AG10803 (cell line): Measurements from ENCODE around the gene OSBPL5.

Experiments
- DNase-seq: peaks from one replicate; pipeline ENCODE4 v3.0.0; 2010; ENCODE audit warnings: low read depth
- H3K4me3 ChIP-seq: 2 replicates; pipeline ENCODE4 v1.5.1; 2011; ENCODE audit warnings: mild to moderate bottlenecking, low read length, control low read depth
- TF ChIP-seq, protein P1 (sequence below): conservative IDR thresholded peaks from 2 replicates; pipeline ENCODE4 v1.5.1; 2011; ENCODE audit warnings: mild to moderate bottlenecking, low read length, control low read depth, inconsistent platforms

OSBPL5 gene

DNA sequence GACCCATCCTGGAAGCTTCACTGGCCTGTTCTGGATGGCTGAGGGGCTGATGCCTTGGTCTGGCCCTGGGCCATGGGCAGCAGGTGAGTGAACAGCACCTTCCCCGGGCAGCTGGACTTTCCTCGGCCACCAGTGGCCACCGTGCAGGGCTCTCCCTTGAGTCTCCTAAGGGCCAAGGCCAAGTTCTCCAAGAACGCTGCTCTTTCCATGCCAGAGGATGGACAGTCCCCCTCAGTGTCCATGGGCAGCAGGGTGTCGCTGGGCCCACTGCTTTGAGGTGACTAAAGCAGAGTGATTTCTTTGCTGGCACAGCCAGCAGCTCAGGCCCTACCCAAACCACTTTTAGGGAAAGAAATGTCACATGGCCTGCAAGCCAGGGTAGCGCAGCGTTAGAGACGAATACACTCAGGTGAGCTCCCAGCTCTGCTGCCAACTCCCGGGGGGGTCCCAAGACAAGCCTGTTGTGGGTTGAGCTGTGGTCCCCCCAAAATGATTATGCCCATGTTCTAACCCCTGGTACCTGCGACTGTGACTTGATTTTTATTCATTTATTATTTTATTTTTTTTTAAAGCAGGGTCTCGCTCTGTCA, 104.6 kb downstream of the OSBPL5 start:
- TF ChIP-seq, protein P1, sequence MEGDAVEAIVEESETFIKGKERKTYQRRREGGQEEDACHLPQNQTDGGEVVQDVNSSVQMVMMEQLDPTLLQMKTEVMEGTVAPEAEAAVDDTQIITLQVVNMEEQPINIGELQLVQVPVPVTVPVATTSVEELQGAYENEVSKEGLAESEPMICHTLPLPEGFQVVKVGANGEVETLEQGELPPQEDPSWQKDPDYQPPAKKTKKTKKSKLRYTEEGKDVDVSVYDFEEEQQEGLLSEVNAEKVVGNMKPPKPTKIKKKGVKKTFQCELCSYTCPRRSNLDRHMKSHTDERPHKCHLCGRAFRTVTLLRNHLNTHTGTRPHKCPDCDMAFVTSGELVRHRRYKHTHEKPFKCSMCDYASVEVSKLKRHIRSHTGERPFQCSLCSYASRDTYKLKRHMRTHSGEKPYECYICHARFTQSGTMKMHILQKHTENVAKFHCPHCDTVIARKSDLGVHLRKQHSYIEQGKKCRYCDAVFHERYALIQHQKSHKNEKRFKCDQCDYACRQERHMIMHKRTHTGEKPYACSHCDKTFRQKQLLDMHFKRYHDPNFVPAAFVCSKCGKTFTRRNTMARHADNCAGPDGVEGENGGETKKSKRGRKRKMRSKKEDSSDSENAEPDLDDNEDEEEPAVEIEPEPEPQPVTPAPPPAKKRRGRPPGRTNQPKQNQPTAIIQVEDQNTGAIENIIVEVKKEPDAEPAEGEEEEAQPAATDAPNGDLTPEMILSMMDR, result no peak
- H3K4me3 ChIP-seq, result no peak overlapping the region
- DNase-seq, result no peak

DNA sequence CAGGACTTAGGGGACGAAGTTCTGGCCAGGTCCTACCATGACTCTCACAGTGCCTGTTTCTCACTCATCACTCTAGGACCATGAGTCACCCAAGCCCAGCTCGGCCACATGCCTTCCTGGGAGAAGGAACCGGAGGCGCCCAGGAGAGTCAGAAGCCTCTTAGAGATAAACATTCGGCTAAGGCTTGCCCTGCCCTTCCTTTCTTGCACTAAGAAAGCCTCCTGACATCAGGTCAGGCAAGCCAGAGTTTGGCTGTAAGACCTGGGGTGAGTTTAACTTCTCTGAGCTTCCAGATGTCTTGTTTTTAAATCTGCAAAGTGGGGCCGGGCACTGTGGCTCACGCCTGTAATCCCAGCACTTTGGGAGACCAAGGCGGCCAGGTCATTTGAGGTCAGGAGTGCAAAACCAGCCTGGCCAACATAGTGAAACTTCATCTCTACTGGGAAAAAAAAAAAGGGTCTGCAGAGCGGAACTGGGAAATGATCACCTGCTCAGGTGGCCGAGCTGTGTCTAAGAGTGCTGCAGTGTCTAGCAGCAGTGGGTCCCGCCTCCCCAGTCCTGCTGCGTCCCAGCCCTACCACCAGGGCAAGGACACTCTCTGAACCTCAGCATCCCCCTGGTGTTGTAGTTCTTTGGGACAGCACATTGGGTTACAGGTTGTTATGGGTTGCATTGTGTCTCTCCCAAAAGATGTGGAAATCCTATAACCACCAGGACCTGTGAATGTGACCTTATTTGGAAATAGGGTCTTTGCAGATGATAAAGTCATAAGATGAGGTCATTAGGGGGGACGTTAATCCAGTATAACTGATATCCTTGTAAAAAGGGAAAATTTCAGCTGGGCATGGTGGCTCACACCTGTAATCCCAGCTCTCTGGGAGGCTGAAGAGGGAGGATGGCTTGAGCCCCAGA, 106.1 kb downstream of the OSBPL5 start:
- TF ChIP-seq, protein P1, result peak; percentile 19
- peak; percentile 78 for DNase-seq
- H3K4me3 ChIP-seq, result no peak overlapping the region

DNA sequence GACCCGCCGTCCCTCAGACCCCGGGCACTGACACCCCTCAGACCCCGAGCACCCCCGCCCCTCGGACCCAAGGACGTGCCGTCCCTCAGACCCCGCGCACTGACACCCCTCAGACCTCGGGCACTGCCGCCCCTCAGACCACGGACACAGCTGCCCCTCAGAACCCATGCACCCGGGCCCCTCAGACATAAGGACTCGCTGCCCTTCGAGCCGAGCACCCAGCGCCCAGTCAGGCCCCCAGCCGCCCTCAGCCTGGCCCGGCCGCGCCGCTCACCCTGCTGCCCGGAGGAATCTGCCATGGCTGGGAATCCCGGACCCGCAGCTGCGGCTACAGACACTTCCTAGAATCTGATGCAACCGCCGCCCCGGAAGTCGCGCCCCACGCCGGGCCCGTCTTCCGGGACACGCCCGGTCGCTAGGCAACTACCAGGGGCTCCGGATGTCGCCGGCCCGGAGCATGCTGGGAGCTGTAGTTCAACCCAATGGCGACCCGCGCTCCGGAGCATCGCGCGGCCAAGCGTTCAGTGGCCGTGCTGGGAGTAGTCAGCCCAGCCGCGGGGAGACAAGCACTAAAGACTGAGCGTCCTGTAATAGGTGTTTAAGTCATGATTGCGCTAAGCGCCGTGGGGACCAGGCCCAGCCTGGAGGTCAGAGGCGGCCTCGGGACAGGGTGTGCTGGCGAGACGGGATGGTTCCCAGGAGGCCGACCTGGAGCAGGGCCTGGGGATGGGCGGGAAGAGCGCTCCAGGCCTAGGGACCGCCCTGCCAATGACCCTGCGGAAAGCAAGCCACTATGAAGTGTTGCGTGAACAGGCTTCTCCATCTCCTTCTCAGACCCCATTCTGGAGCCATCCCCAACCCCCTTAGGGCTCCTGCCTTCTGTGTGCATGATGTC, 107.8 kb downstream of the OSBPL5 start, which contains the start of gene CARS1:
TSS of gene CARS1 (minus strand) at position 355 of the 895 bp plus-strand sequence. CDS start at position 299, 56 bp downstream.
- TF ChIP-seq, protein P1, result no peak
- peak; percentile 94 for DNase-seq
- peak within 1 kb of the TSS; percentile 97 for H3K4me3 ChIP-seq

DNA sequence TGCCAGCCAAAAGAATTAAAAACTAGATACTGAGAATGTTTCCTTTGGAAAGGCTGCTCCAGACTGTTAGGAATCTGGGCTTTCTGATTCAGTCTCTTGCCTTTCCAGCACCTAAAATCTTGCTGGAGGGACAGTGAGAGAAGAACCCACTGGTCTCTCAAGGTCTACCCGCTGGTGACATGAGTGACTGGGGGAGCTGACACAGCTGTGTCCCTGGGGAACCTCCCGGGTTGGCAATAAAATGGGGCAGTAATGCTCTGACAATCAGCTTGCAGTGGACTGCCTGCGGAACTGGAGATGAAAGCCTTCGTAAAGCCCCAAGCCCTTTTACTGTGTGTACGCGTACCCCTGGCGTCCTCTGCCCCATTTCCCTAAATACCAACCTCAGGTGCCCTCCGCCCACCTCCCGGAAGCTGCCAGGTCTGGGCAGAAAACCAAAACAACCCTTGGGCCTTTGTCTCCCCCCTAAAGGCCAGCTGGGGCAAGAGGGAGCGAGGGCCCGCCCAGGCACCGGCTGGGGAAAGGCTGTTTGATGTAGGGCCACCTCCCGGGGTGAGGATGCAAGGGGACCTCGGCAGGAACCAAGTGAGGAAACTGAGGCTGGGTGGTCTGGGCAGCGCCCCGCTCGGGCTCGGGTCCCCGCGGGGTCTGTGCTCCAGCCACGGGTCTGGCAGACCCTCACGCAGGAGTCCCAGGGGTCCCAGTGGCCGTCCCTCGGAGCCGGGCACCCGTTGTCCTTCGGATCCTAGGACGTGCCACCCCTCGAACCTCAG, 108.6 kb downstream of the OSBPL5 start:
- H3K4me3 ChIP-seq, result peak overlapping the region; percentile 97
- TF ChIP-seq, protein P1, result no peak
- peak; percentile 30 for DNase-seq

DNA sequence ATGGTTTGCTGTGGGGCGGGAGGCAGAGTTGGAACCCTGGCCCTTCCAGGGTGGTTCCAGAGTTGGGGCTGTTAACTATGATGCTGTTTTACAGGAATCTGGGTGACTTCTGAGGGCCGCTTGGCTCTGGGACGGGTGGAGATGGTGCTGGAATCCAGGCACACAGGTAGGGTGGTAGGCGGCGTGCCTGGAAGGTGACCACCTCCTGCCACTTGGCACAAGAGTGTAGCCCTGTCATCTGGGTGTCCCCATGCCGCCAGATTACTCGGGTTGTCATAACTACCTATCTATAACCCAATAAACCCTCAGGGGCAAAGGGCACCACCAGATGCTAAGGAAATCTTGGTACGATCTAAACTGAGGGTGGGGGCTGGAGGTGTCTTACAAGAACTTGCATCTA, 109.2 kb downstream of the OSBPL5 start:
- no peak for DNase-seq

DNA sequence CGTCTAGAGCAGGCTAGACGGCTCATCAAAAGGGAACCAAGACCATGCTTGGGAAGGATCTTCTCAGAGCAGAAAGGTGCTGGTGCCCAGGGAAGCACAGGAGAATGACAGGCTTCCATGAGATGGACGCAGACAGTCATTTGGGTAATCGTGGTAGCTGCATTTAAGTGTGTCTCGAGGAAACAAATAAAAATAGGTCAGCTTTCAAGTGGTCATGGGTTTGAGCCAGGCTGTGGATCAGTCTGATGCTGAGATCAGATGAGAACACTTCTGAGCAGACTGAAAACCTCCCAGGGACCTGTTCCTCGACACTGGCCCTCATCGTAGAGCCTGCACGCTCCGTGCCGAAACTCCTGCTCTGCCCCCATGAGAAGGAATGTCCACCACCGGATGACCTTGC, 112.5 kb downstream of the OSBPL5 start:
- H3K4me3 ChIP-seq, result no peak overlapping the region
- DNase-seq, result no peak
- TF ChIP-seq, protein P1, result no peak

More for the DNA sequence above, 109.2 kb downstream of the OSBPL5 start:
- peak overlapping the region; percentile 97 for H3K4me3 ChIP-seq
- TF ChIP-seq, protein P1, result no peak
